ENCODE data around the gene TOMM6.
A peak's percentile ranks its signal among the peaks of the same experiment; 100 is the strongest.

The TOMM6 gene

DNA sequence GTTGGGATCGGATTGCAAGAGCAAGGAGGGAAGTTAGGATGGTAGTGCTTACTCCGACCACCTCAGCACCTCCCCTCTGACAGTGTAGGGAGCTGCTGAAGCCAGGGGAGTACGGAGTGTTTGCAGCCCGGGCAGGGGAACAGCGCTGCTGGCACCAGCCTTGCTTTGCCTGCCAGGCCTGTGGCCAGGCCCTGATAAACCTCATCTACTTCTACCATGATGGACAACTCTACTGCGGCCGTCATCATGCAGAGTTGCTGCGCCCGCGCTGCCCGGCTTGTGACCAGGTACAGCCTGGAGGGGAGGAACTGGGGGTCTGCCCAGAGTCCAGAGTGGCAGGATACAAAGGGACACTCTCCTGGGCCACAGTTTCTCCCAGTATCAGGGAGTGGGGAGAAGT is 2.2 kb upstream of the TOMM6 start:
- H3K4me1 Mint-ChIP-seq (ENCODE audit: low read depth) = peaks cover 60% of the 10 kb centered on the region
- peak overlapping the region; percentile 32 for H3K4me3 Mint-ChIP-seq
- H3K27me3 Mint-ChIP-seq = peaks cover 1% of the 10 kb centered on the region
- intact Hi-C loops (cut with micrococcal nuclease) = loop anchor here (5.0 kb wide), 2 partner anchors 112 to 777 kb away; partner anchors contain the start of genes UBR2 and USP49
- H3K9me3 Mint-ChIP-seq = no peaks in the 10 kb centered on the region
- peaks cover 33% of the 10 kb centered on the region for H3K36me3 Mint-ChIP-seq (ENCODE audit: low read depth)
- H3K27ac Mint-ChIP-seq = peak overlapping the region; percentile 96

- peak overlapping the region; percentile 96 for H3K27ac Mint-ChIP-seq
Observed at GRCh38 chr6:41785689-41786450, 1.6 kb upstream of the TOMM6 start.

GRCh38 chr6:41786451-41787218 is 859 bp upstream of the TOMM6 start:
- peaks cover 1% of the 10 kb centered on the region for H3K27me3 Mint-ChIP-seq
- H3K4me3 Mint-ChIP-seq = peak overlapping the region; percentile 90
- H3K27ac Mint-ChIP-seq = peak overlapping the region; percentile 96
- peaks cover 50% of the 10 kb centered on the region for H3K4me1 Mint-ChIP-seq (ENCODE audit: low read depth)
- H3K9me3 Mint-ChIP-seq = no peaks in the 10 kb centered on the region
- intact Hi-C loops (cut with micrococcal nuclease) = loop anchor here (1.0 to 5.0 kb wide), 4 partner anchors 52 to 776 kb away; partner anchors contain the start of genes BYSL, MED20, TFEB and UBR2
- peaks cover 36% of the 10 kb centered on the region for H3K36me3 Mint-ChIP-seq (ENCODE audit: low read depth)

More at GRCh38 chr6:41785689-41786450, 1.6 kb upstream of the TOMM6 start:
- H3K9me3 Mint-ChIP-seq = no peaks in the 10 kb centered on the region
- peaks cover 35% of the 10 kb centered on the region for H3K36me3 Mint-ChIP-seq (ENCODE audit: low read depth)
- H3K4me3 Mint-ChIP-seq = peak overlapping the region; percentile 90
- H3K4me1 Mint-ChIP-seq (ENCODE audit: low read depth) = peaks cover 58% of the 10 kb centered on the region
- intact Hi-C loops (cut with micrococcal nuclease) = loop anchor here (2.0 to 5.0 kb wide), 3 partner anchors 51 to 776 kb away; partner anchors contain the start of genes TFEB, UBR2 and USP49
- H3K27me3 Mint-ChIP-seq = peaks cover 1% of the 10 kb centered on the region

GRCh38 chr6:41789390-41789724 is 1.9 kb downstream of the TOMM6 start:
- Mint-ChIP-seq H3K36me3 (ENCODE audit: low read depth) (peaks cover 57% of the 10 kb centered on the region), H3K9me3 (no peaks in the 10 kb centered on the region), H3K27ac (no peak overlapping the region), H3K4me3 (no peak overlapping the region), H3K27me3 (no peaks in the 10 kb centered on the region), H3K4me1 (ENCODE audit: low read depth) (peaks cover 36% of the 10 kb centered on the region)
- intact Hi-C loops (cut with micrococcal nuclease) = loop anchor here (5.0 kb wide), 2 partner anchors 108 to 773 kb away; partner anchors contain the start of genes UBR2 and USP49

- Mint-ChIP-seq H3K4me3 (no peak overlapping the region), H3K36me3 (ENCODE audit: low read depth) (peaks cover 62% of the 10 kb centered on the region), H3K9me3 (no peaks in the 10 kb centered on the region), H3K4me1 (ENCODE audit: low read depth) (peaks cover 31% of the 10 kb centered on the region), H3K27me3 (no peaks in the 10 kb centered on the region), H3K27ac (no peak overlapping the region)
- intact Hi-C loops (cut with micrococcal nuclease) = loop anchor here (10.0 kb wide), 1 partner anchor 55 kb away; no protein-coding TSS in a partner anchor
Observed at GRCh38 chr6:41790045-41790444, 2.6 kb downstream of the TOMM6 start.

DNA sequence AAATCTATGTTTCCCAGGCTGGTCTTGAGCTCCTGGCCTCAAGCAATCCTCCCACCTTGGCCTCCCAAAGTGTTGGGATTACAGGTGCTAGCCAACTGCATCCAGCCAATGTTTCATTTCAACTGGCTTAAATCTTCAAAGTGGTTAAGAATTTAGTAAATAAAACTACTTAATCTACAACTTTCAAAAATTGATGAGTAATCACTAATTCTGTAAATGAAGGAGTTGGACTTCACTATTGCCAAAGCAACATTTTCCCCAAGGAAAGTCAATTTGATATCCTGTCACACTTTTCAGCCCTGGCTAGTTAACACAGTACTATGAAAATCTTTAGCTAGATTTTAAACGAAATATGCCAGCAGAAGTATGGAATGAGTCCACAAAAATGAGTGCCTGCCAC is 3.8 kb downstream of the TOMM6 start:
- peaks cover 29% of the 10 kb centered on the region for H3K4me1 Mint-ChIP-seq (ENCODE audit: low read depth)
- no peaks in the 10 kb centered on the region for H3K27me3 Mint-ChIP-seq
- intact Hi-C loops (cut with micrococcal nuclease) = loop anchor here (10.0 kb wide), 1 partner anchor 53 kb away; no protein-coding TSS in a partner anchor
- H3K27ac Mint-ChIP-seq = no peak overlapping the region
- no peaks in the 10 kb centered on the region for H3K9me3 Mint-ChIP-seq
- peaks cover 65% of the 10 kb centered on the region for H3K36me3 Mint-ChIP-seq (ENCODE audit: low read depth)
- no peak overlapping the region for H3K4me3 Mint-ChIP-seq

DNA sequence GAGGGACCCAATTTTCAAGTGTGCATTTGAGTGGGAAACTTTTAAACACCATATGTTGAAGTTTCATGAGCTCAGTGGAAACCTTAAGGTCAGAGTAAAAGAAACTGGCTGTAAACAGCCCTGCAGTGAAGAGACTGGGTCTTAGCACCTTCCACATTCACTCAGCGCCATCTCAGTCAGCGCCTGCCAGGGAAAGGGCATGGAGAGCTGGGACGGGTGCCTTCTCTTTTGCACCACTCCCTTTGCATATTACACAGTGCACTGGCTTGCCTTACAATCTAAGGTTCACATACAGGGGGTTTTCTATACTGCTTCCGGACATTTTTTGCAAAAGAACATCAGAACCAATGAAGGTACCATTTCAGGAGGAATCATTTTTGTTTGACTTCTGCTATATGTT is 4.5 kb downstream of the TOMM6 start:
- peaks cover 65% of the 10 kb centered on the region for H3K36me3 Mint-ChIP-seq (ENCODE audit: low read depth)
- H3K27me3 Mint-ChIP-seq = no peaks in the 10 kb centered on the region
- H3K9me3 Mint-ChIP-seq = no peaks in the 10 kb centered on the region
- intact Hi-C loops (cut with micrococcal nuclease) = loop anchor here (10.0 kb wide), 1 partner anchor 53 kb away; no protein-coding TSS in a partner anchor
- no peak overlapping the region for H3K4me3 Mint-ChIP-seq
- H3K27ac Mint-ChIP-seq = no peak overlapping the region
- peaks cover 29% of the 10 kb centered on the region for H3K4me1 Mint-ChIP-seq (ENCODE audit: low read depth)

DNA sequence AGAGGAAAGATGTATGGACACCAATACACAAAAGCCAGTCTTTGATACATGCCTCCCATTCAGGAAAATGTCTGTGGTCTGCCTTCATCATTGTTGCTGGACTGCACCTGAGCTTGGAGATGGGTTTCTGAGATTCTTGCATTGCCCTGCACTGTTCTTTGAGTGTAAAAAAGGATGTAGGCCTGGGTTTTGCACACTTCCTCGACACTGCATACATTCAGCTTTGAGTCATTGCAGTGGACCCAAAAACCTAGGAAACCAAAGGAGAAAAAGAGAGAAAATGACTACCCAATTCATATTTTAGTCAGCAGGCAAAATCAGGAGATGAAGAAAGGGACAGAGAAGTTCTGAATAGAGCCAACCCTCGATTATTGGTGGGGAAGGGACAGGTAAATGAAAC is 9.0 kb downstream of the TOMM6 start:
- H3K4me1 Mint-ChIP-seq (ENCODE audit: low read depth) = peaks cover 13% of the 10 kb centered on the region
- no peak overlapping the region for H3K4me3 Mint-ChIP-seq
- no peak overlapping the region for H3K27ac Mint-ChIP-seq
- H3K27me3 Mint-ChIP-seq = no peaks in the 10 kb centered on the region
- intact Hi-C loops (cut with micrococcal nuclease) = loop anchor here (10.0 kb wide), 1 partner anchor 48 kb away; no protein-coding TSS in a partner anchor
- no peaks in the 10 kb centered on the region for H3K9me3 Mint-ChIP-seq
- peaks cover 52% of the 10 kb centered on the region for H3K36me3 Mint-ChIP-seq (ENCODE audit: low read depth)

- Mint-ChIP-seq H3K36me3 (ENCODE audit: low read depth) (peaks cover 30% of the 10 kb centered on the region), H3K27ac (no peak overlapping the region), H3K4me1 (ENCODE audit: low read depth) (peaks cover 13% of the 10 kb centered on the region), H3K4me3 (no peak overlapping the region), H3K9me3 (no peaks in the 10 kb centered on the region), H3K27me3 (no peaks in the 10 kb centered on the region)
- intact Hi-C loops (cut with micrococcal nuclease) = loop anchor here (10.0 kb wide), 1 partner anchor 46 kb away; no protein-coding TSS in a partner anchor
Observed at GRCh38 chr6:41798901-41799558, 11.5 kb downstream of the TOMM6 start.

- Mint-ChIP-seq H3K27me3 (no peaks in the 10 kb centered on the region), H3K36me3 (ENCODE audit: low read depth) (peaks cover 30% of the 10 kb centered on the region), H3K9me3 (no peaks in the 10 kb centered on the region), H3K4me3 (no peak overlapping the region), H3K4me1 (ENCODE audit: low read depth) (peaks cover 13% of the 10 kb centered on the region), H3K27ac (no peak overlapping the region)
- intact Hi-C loops (cut with micrococcal nuclease) = loop anchor here (10.0 kb wide), 1 partner anchor 45 kb away; no protein-coding TSS in a partner anchor
Observed at GRCh38 chr6:41799559-41799911, 12.0 kb downstream of the TOMM6 start.

- H3K9me3 Mint-ChIP-seq = no peaks in the 10 kb centered on the region
- intact Hi-C loops (cut with micrococcal nuclease) = no loop called here
- no peak overlapping the region for H3K27ac Mint-ChIP-seq
- peaks cover 32% of the 10 kb centered on the region for H3K36me3 Mint-ChIP-seq (ENCODE audit: low read depth)
- no peaks in the 10 kb centered on the region for H3K27me3 Mint-ChIP-seq
- no peak overlapping the region for H3K4me3 Mint-ChIP-seq
- H3K4me1 Mint-ChIP-seq (ENCODE audit: low read depth) = no peaks in the 10 kb centered on the region
Observed at GRCh38 chr6:41801380-41801779, 13.9 kb downstream of the TOMM6 start.

DNA sequence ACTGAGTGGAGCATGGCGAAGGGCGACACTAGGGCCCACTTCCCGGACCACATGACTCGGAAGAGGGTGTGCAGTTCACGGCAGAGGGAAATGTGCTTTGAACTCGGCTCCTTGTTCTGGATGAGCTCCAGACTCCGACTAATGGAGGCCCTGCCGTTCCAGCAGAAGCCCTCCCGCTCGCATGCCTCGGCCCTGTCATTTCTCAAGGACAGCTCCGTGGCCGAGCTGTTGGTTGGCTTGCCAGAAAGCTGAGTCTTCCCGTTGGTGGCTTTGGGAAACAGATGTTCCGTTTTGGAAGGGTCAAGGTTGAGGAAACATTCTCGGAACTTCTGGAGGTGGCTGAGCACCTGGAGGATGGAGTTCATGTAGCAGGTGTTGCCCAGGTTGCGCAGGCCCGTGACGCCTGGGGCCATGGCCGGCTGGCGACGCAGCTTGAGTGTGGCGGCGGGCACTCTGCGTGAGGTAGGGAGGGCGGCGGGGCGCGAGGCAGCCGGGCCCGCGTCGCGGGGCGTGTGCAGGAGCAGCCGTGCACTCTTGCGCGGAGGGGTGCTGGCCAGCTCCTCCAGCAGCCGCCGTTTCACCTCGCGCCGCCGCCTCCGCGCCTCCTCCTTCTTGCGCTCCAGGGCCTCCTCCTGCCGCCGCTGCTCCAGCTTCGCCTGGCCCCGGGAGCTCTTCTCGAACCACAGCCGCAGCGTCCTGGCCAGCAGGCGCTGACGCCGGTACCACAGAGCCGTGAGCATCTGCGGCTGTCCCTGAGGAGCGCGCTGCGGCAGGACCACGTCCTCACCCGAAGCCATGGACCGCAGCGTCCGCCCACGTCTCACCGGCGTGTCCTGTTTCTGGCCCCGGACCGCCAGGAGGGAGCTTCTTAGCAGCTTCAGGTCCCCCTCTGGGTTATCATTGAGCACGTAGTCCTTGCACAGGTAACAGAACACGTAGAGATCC is 18.6 kb downstream of the TOMM6 start:
- intact Hi-C loops (cut with micrococcal nuclease) = no loop called here
- H3K4me1 Mint-ChIP-seq (ENCODE audit: low read depth) = no peaks in the 10 kb centered on the region

GRCh38 chr6:41811095-41811494 is 23.6 kb downstream of the TOMM6 start:
- Mint-ChIP-seq H3K36me3 (ENCODE audit: low read depth) (peaks cover 8% of the 10 kb centered on the region), H3K4me1 (ENCODE audit: low read depth) (no peaks in the 10 kb centered on the region), H3K9me3 (no peaks in the 10 kb centered on the region), H3K4me3 (no peak overlapping the region), H3K27me3 (no peaks in the 10 kb centered on the region), H3K27ac (no peak overlapping the region)
- intact Hi-C loops (cut with micrococcal nuclease) = no loop called here

More for the DNA sequence above, 18.6 kb downstream of the TOMM6 start:
- Mint-ChIP-seq H3K27me3 (no peaks in the 10 kb centered on the region), H3K36me3 (ENCODE audit: low read depth) (peaks cover 16% of the 10 kb centered on the region), H3K27ac (no peak overlapping the region), H3K4me3 (no peak overlapping the region), H3K9me3 (no peaks in the 10 kb centered on the region)

All from dendritic cell treated with granulocyte-macrophage colony-stimulating factor and Interleukin-4, amounts not matched to agents 40 ng/mL and 50 ng/mL, for 4 days (primary cell).